ENCODE results near the gene SNN.

The SNN gene

GRCh38 chr16:11635679-11636171 lies 32.5 kb upstream of the SNN start:
- no peak for DNase-seq

- no peak for DNase-seq
Observed at GRCh38 chr16:11636172-11636721, 32.0 kb upstream of the SNN start.

- DNase-seq = no peak
Observed at GRCh38 chr16:11637320-11637719, 30.9 kb upstream of the SNN start.

GRCh38 chr16:11638140-11638539 lies 30.1 kb upstream of the SNN start:
- DNase-seq = no peak

- no peak for DNase-seq
Observed at GRCh38 chr16:11639008-11639562, 29.2 kb upstream of the SNN start.

GRCh38 chr16:11639925-11640899 lies 28.0 kb upstream of the SNN start:
- peak; percentile 99 for DNase-seq

GRCh38 chr16:11640987-11641817 lies 27.1 kb upstream of the SNN start:
- peak; percentile 81 for DNase-seq

- no peak for DNase-seq
Observed at GRCh38 chr16:11642765-11643116, 25.5 kb upstream of the SNN start.

GRCh38 chr16:11649276-11649675 lies 19.0 kb upstream of the SNN start:
- no peak for DNase-seq

GRCh38 chr16:11650641-11651591 lies 17.3 kb upstream of the SNN start:
- no peak for DNase-seq

GRCh38 chr16:11651796-11652195 lies 16.5 kb upstream of the SNN start:
- DNase-seq = no peak

- DNase-seq = no peak
Observed at GRCh38 chr16:11655655-11656054, 12.6 kb upstream of the SNN start.

- DNase-seq = no peak
Observed at GRCh38 chr16:11657556-11657955, 10.7 kb upstream of the SNN start.

GRCh38 chr16:11658896-11659708 lies 9.2 kb upstream of the SNN start:
- DNase-seq = no peak

GRCh38 chr16:11660565-11660964 lies 7.7 kb upstream of the SNN start:
- DNase-seq = no peak

GRCh38 chr16:11662582-11662981 lies 5.7 kb upstream of the SNN start:
- no peak for DNase-seq

GRCh38 chr16:11665071-11665491 lies 3.2 kb upstream of the SNN start:
- DNase-seq = no peak

- no peak for DNase-seq
Observed at GRCh38 chr16:11666103-11667055, 1.9 kb upstream of the SNN start.

- no peak for DNase-seq
Observed at GRCh38 chr16:11667221-11667823, 933 bp upstream of the SNN start.

Measured in HCEC 1CT (cell line).